K562 (cell line): Measurements from ENCODE around the gene RDH14. TPM values are rescaled to one million over a fixed set of nuclear protein-coding genes. Genes with fewer than 3 reads are reported as not detected.

Experiments used
- BRD4 ChIP-seq: fragments of 200-600 bp; sonication (generic); IDR thresholded peaks from 2 replicates; pipeline ENCODE4 v1.6.1; 2017; ENCODE audit warnings: inconsistent platforms
- CCAR2 ChIP-seq: fragments of 200-400 bp; formaldehyde crosslinking; IDR thresholded peaks from 2 replicates; pipeline ENCODE4 v1.6.1; 2017; ENCODE audit warnings: mild to moderate bottlenecking, low read depth, low read length
- CREB5 ChIP-seq: fragments of 250-450 bp; sonication (Bioruptor Pico); IDR thresholded peaks from 2 replicates; pipeline ENCODE4 v1.5.0; 2020; ENCODE audit warnings: mild to moderate bottlenecking
- CUX1 ChIP-seq: fragments of 200-800 bp; sonication (Bioruptor generic); IDR thresholded peaks from 2 replicates; pipeline ENCODE4 v1.6.1; 2016; ENCODE audit warnings: missing genetic modification characterization, missing compliant biosample characterization
- ERF ChIP-seq: fragments of 450-650 bp; formaldehyde crosslinking; IDR thresholded peaks from 2 replicates; pipeline ENCODE4 v1.4.0; 2020; ENCODE audit warnings: mild to moderate bottlenecking, mixed read lengths
- FOXK2 ChIP-seq, 2 experiments: fragments of 450-650 bp; IDR thresholded peaks in 1 of 2; conservative IDR thresholded peaks in 1 of 2; 2 replicates each; pipeline ENCODE4 v1.6.1; 2016; ENCODE audit warnings: low read depth in 2 of 2, mild to moderate bottlenecking in 1 of 2
- FOXO4 ChIP-seq: fragments of 450-650 bp; formaldehyde crosslinking; IDR thresholded peaks from 2 replicates; pipeline ENCODE4 v1.4.0; 2020; ENCODE audit warnings: mild to moderate bottlenecking, moderate library complexity
- IRF2 ChIP-seq: sonication (generic); formaldehyde crosslinking; IDR thresholded peaks from 2 replicates; pipeline ENCODE4 v1.8.1; 2022; ENCODE audit warnings: mild to moderate bottlenecking, missing genetic modification reagents
- SMARCC2 ChIP-seq: fragments of 450-650 bp; IDR thresholded peaks from 2 replicates; pipeline ENCODE4 v1.6.1; 2017; ENCODE audit warnings: antibody characterized with exemption, moderate library complexity, mild to moderate bottlenecking, low read depth
- TARDBP ChIP-seq: fragments of 450-650 bp; IDR thresholded peaks from 2 replicates; pipeline ENCODE4 v1.6.1; 2016
- ZNF584 ChIP-seq: fragments of 200-800 bp; sonication (Bioruptor generic); IDR thresholded peaks from 2 replicates; pipeline ENCODE4 v1.6.1; 2016; ENCODE audit warnings: low read depth, mild to moderate bottlenecking, missing genetic modification characterization, missing compliant biosample characterization
- ZNF780A ChIP-seq: fragments of 250-450 bp; sonication (Bioruptor Pico); IDR thresholded peaks from 2 replicates; pipeline ENCODE4 v1.5.0; 2021; ENCODE audit warnings: mild to moderate bottlenecking
- polyA plus RNA-seq, 8 experiments: library from polyadenylated mRNA; depleted of rRNA in 4 of 8; stranded (reverse) in 5 of 8; unstranded in 3 of 8; fragments of >200 nt; fragmentation: Nextera tagmentation in 2 of 8; fragmentation: Illumina TruSeq in 1 of 8; extraction: Ambion mirVana in 2 of 8; extraction: Trizol in 1 of 8; gene quantifications; 2 replicates each; pipeline versions ENCODE4 v1.2.1 to v1.2.3, GENCODE V29; 2011 to 2014; ENCODE audit warnings: inconsistent platforms in 1 of 8, missing spikeins in 1 of 8
- total RNA-seq, 7 experiments: library from RNA; depleted of rRNA in 6 of 7; stranded (reverse); fragments of >200 nt in 6 of 7; fragmentation: Illumina TruSeq in 2 of 7; extraction: Trizol in 2 of 7; gene quantifications; 2 replicates each; pipeline versions ENCODE4 v1.2.1 to v1.2.3, GENCODE V29; 2011 to 2021; ENCODE audit warnings: low replicate concordance in 1 of 7
- TF ChIP-seq, protein P1 (sequence below): fragments of 450-650 bp; formaldehyde crosslinking; IDR thresholded peaks from 2 replicates; pipeline ENCODE4 v1.4.0; 2022; ENCODE audit warnings: missing genetic modification characterization
- TF ChIP-seq, protein P2 (sequence below): fragments of 250-450 bp; sonication (Bioruptor Pico); IDR thresholded peaks from 2 replicates; pipeline ENCODE4 v1.5.0; 2021; ENCODE audit warnings: mild to moderate bottlenecking, borderline replicate concordance

The RDH14 gene
- total and polyA plus RNA-seq, 9 of the 15 experiments (the other 6 are each of a cell fraction or from before 2014, with no cell fraction given), result 6.7 to 26.2 (median 20.9) TPM

GRCh38 chr2:18560031-18560796 is at the start of gene RDH14 (continued):
- TF ChIP-seq, protein P1, sequence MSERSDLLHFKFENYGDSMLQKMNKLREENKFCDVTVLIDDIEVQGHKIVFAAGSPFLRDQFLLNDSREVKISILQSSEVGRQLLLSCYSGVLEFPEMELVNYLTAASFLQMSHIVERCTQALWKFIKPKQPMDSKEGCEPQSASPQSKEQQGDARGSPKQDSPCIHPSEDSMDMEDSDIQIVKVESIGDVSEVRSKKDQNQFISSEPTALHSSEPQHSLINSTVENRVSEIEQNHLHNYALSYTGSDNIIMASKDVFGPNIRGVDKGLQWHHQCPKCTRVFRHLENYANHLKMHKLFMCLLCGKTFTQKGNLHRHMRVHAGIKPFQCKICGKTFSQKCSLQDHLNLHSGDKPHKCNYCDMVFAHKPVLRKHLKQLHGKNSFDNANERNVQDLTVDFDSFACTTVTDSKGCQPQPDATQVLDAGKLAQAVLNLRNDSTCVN (CRISPR knock-in tag), result no peak
- TF ChIP-seq ZNF584 (CRISPR knock-in tag), result no peak
- TF ChIP-seq IRF2 (CRISPR knock-in tag), result 0 out of 2 replicates have a peak, but pooled peaks have one; percentile 61
- no peak for TF ChIP-seq ZNF780A
- no peak for TF ChIP-seq CCAR2
- TF ChIP-seq FOXO4, result no peak
- TF ChIP-seq, protein P2, sequence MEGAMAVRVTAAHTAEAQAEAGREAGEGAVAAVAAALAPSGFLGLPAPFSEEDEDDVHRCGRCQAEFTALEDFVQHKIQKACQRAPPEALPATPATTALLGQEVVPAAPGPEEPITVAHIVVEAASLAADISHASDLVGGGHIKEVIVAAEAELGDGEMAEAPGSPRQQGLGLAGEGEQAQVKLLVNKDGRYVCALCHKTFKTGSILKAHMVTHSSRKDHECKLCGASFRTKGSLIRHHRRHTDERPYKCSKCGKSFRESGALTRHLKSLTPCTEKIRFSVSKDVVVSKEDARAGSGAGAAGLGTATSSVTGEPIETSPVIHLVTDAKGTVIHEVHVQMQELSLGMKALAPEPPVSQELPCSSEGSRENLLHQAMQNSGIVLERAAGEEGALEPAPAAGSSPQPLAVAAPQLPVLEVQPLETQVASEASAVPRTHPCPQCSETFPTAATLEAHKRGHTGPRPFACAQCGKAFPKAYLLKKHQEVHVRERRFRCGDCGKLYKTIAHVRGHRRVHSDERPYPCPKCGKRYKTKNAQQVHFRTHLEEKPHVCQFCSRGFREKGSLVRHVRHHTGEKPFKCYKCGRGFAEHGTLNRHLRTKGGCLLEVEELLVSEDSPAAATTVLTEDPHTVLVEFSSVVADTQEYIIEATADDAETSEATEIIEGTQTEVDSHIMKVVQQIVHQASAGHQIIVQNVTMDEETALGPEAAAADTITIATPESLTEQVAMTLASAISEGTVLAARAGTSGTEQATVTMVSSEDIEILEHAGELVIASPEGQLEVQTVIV (CRISPR knock-in tag), result no peak
- TF ChIP-seq ERF (CRISPR knock-in tag), result no peak
- no peak for TF ChIP-seq TARDBP
- TF ChIP-seq FOXK2 (conservative IDR thresholded peaks at IDR 0.05 in 1 of 2, IDR thresholded peaks at IDR 0.05 in 1 of 2; ENCODE audit: low read depth in 2 of 2), result no peak
- TF ChIP-seq BRD4, result no peak; the same call in 1 of the 2 replicates
- TF ChIP-seq SMARCC2, result no peak
- TF ChIP-seq CREB5 (CRISPR knock-in tag), result no peak
- no peak for TF ChIP-seq CUX1
